Immature natural killer cell (primary cell): ENCODE measurements around the gene HNRNPL. TPM values are rescaled to one million over a fixed set of nuclear protein-coding genes. Genes with fewer than 3 reads are reported as not detected.
"Not testable (repeated sequence)": the region's sequence is repeated elsewhere in the genome, so short reads cannot be mapped to it uniquely, and the experiment has no call there.

Experiments used
- DNase-seq, 3 donors: peaks; one replicate each; pipeline ENCODE4 v3.0.0; 2022; ENCODE audit warnings: mixed read lengths in 1 of 3
- H3K27ac Mint-ChIP-seq, 6 donors: one replicate each; pipeline ENCODE4 v1.8.0; 2020; ENCODE audit warnings: mixed read lengths in 6 of 6, mild to moderate bottlenecking in 5 of 6, inconsistent platforms in 4 of 6, moderate library complexity in 3 of 6
- H3K27me3 Mint-ChIP-seq, 3 donors: one replicate each; pipeline ENCODE4 v1.8.0; 2020 to 2021; ENCODE audit warnings: low read depth in 3 of 3, mild to moderate bottlenecking in 3 of 3, mixed read lengths in 3 of 3, moderate library complexity in 3 of 3, inconsistent platforms in 1 of 3
- H3K36me3 Mint-ChIP-seq, 3 donors: one replicate each; pipeline ENCODE4 v1.8.0; 2020; ENCODE audit warnings: mixed read lengths in 3 of 3, inconsistent platforms in 2 of 3, mild to moderate bottlenecking in 2 of 3
- H3K4me1 Mint-ChIP-seq, 2 donors: one replicate each; pipeline ENCODE4 v1.8.0; 2020; ENCODE audit warnings: inconsistent platforms in 2 of 2, mild to moderate bottlenecking in 2 of 2, mixed read lengths in 2 of 2, moderate library complexity in 1 of 2
- H3K4me3 Mint-ChIP-seq, 5 donors: one replicate each; pipeline ENCODE4 v1.8.0; 2020; ENCODE audit warnings: mild to moderate bottlenecking in 5 of 5, mixed read lengths in 5 of 5, inconsistent platforms in 3 of 5, moderate library complexity in 3 of 5
- H3K9me3 Mint-ChIP-seq, 6 donors: one replicate each; pipeline ENCODE4 v1.8.0; 2020; ENCODE audit warnings: mild to moderate bottlenecking in 6 of 6, mixed read lengths in 6 of 6, inconsistent platforms in 4 of 6, moderate library complexity in 3 of 6
- polyA plus RNA-seq, 3 donors: library from polyadenylated mRNA; unstranded; fragments of 300-500 nt; fragmentation: Illumina TruSeq; gene quantifications; one replicate each; pipeline ENCODE4 v1.2.3, GENCODE V29; 2021

HNRNPL gene
- polyA plus RNA-seq, 3 donors from 2014 or later: 16.8 to 89.6 (median 69.0) TPM

DNA sequence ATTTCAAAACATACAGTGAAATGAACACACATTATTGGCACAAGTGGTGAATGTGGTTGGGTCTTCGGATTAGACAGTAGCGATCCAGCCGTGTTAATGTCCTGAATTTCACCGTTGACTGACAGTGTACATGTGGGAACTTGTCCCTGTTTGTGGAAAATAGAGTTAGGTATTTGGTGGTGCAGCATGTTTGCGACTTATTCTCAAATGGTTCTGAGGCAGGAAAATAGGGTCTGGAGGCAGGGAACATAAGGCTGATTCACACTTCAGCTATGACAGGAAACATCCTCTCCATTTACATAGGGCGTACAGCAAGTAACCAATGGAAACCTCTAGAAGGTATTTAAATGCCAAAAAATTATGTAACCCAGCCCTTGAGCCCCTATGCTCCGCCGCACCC, 56.6 kb downstream of the HNRNPL start:
- H3K27me3 Mint-ChIP-seq: peaks cover 0 to under 1% (median 0%) of the 10 kb centered on the region in 3 donors
- H3K4me1 Mint-ChIP-seq: peaks cover 6 to 16% of the 10 kb centered on the region in 2 donors
- no peaks in the 10 kb centered on the region for H3K36me3 Mint-ChIP-seq
- no peaks in the 10 kb centered on the region for H3K9me3 Mint-ChIP-seq
- no peak for DNase-seq
- H3K4me3 Mint-ChIP-seq: peak overlapping the region; percentile 47 to 82 (median 65)
- peak overlapping the region in 3 of 6 donors; percentile 12 to 83 (median 69) for H3K27ac Mint-ChIP-seq

DNA sequence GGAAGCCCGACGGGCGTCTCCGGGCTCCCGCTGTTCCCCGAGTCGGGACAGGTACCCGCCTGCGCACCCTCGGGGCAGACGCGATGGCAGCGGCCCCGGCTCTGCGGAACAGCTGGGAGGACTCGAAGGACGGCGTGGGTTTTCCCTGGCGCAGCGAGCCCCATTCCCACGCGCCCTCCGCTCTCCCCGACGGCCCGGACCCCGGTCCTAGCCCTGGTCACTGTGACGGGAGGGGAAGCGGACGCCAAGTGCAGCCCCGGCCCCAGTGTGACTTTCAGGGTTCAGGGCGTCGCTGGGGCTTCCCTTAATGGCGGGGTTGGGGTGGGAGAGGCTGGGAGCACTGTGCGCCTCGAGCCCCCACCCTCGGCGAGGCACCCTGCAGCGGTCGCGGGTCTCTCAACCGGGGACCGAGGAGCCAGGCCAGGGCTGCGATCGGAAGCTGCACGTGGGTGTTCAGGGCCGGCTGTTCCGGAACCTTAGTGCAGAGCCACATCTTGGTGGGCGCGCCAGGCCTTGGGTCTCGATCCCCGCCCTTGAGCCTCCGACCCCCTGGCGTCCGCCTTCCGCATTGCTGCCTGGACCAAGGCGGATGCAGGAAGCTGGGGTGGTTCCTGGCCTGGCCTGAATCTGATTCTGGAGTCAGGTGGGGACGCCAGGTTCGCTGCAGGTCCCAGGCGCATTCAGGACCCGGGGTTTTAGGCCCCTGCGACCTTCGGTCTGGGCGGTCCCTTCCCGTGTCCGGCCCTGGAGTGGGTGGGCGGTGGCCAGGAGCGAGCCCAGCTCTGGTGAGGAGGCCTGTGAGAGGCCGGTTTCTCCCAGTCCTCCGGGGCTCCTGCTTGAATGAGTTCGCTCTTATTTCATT, 57.3 kb downstream of the HNRNPL start:
- H3K27me3 Mint-ChIP-seq: peaks cover 0 to 2% (median 0%) of the 10 kb centered on the region in 3 donors
- H3K36me3 Mint-ChIP-seq: no peaks in the 10 kb centered on the region
- peak overlapping the region; percentile 48 to 82 (median 65) for H3K4me3 Mint-ChIP-seq
- peaks cover 6 to 16% of the 10 kb centered on the region in 2 donors for H3K4me1 Mint-ChIP-seq
- peak; percentile 44 to 59 (median 57) for DNase-seq
- H3K27ac Mint-ChIP-seq: peak overlapping the region in 3 of 6 donors; percentile 12 to 83 (median 55)
- no peaks in the 10 kb centered on the region for H3K9me3 Mint-ChIP-seq

DNA sequence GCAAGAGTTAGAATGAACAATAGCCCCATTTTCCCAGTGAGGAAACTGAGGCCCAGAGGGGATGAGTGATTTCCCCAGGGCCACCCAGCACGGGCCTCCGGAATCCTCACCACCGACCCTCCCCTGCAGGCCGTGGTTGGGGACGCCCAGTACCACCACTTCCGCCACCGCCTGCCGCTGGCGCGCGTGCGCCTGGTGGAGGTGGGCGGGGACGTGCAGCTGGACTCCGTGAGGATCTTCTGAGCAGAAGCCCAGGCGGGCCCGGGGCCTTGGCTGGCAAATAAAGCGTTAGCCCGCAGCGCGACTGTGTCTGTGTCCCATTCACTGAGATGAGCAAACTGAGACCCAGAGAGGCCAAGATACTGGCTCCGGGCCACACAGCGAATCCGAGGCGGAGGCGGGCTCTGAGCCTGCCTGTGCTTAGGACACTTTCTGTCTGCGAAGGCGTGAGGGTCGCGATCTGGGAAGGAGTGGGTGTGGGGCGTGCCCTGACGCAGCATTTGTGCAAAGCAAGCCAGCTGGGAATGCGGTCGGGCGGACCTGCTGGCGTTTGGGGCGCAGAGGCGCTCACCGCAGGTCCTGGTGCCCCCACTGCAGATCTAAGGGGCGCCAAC, 58.2 kb downstream of the HNRNPL start:
- not testable (repeated sequence) for H3K27ac Mint-ChIP-seq, H3K9me3 Mint-ChIP-seq, H3K27me3 Mint-ChIP-seq, H3K36me3 Mint-ChIP-seq, DNase-seq
- Mint-ChIP-seq H3K4me1 (peaks cover 6 to 16% of the 10 kb centered on the region in 2 donors), H3K4me3 (peak overlapping the region in 1 of 5 donors; percentile 47)

DNA sequence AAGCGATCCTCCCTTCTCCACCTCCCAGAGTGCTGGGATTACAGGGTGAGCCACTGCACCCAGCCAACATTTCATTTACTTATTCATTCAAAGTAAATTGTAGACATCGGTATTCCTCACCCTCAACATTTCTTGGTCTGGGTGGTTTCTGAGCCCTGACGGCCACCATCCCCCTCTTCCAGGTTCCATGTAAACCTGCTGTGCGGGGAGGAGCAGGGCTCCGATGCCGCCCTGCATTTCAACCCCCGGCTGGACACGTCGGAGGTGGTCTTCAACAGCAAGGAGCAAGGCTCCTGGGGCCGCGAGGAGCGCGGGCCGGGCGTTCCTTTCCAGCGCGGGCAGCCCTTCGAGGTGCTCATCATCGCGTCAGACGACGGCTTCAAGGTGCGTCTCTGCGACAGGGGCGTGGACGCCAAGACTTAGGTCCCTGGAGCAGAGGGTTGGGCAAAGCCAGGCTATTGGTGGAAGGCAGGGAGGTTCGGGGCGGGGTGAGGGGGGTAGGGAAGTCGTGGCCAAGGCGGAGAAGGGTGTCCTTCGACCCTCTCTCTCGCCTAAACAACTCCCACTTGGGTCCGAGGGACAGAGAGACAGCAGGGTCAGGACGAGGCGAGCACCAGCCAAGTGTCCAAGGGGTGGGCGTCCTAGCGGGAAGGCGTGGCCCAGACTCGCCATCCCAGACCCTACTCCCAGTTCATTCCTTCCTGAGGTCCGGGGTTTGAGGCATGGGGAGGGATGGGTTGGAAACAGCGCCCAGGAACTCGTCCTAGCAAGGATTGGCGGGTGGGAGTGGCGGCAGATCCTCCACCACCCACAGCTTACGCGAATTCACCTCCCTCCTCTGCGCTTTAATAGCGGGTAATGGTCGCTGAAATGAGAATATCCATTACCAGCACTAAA, 59.0 kb downstream of the HNRNPL start:
- H3K27me3 Mint-ChIP-seq, H3K36me3 Mint-ChIP-seq, H3K27ac Mint-ChIP-seq, H3K9me3 Mint-ChIP-seq: not testable (repeated sequence)
- H3K4me3 Mint-ChIP-seq: peak overlapping the region in 1 of 5 donors; percentile 47
- peaks cover 6 to 16% of the 10 kb centered on the region in 2 donors for H3K4me1 Mint-ChIP-seq
- peak in 2 of 3 donors; percentile 18 to 23 for DNase-seq

DNA sequence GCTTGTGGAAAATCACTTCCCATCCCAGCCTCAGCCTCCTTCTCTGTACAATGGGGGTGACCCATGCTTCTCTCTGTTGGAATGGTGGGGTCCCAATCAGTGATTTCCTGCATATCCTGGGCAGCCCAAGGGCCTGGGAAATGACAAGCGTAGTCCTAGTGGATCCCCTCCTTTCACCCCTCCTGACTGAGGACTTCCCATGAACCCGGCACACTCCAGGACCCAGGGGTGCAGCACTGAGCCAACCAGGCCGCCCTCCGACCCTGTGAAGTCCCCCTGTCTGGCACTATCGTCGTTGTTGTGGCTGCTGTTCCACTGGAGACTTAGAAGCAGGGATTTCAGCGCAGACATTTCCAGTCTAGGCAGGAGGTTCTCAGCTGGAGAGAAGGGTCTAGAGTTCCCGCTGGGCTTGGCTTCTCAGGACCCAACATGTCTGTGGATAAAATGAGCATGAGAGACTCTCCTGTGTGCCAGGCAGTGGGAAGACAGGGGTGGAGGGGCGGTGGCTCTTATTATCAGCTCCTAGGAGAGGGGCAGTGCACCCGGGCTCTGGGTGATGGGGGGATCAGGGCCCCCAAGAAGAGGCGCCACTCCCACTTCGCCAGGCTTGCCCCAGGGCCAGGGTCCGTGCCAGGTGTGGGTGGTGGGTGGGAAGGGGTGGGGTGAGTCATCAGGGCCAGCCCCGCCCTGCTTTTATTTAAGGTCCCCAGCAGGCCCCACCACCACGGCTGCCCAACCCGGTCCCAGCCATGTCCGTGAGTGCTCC, 61.1 kb downstream of the HNRNPL start, which contains the start of gene LGALS7B:
Gene LGALS7B (plus strand): TSS at position 723 of the 766 bp plus-strand sequence. CDS start 27 bp downstream, at position 750.
- no peak for DNase-seq
- H3K4me3 Mint-ChIP-seq: no peak within 1 kb of the TSS
- H3K27me3 Mint-ChIP-seq: peaks cover 0 to 2% (median 0%) of the 10 kb centered on the region in 3 donors
- peaks cover 6 to 11% of the 10 kb centered on the region in 2 donors for H3K4me1 Mint-ChIP-seq
- H3K27ac Mint-ChIP-seq: peak within 1 kb of the TSS in 2 of 6 donors; percentile 28 to 71
- H3K36me3 Mint-ChIP-seq: no peaks in the 10 kb centered on the region
- no peaks in the 10 kb centered on the region for H3K9me3 Mint-ChIP-seq

DNA sequence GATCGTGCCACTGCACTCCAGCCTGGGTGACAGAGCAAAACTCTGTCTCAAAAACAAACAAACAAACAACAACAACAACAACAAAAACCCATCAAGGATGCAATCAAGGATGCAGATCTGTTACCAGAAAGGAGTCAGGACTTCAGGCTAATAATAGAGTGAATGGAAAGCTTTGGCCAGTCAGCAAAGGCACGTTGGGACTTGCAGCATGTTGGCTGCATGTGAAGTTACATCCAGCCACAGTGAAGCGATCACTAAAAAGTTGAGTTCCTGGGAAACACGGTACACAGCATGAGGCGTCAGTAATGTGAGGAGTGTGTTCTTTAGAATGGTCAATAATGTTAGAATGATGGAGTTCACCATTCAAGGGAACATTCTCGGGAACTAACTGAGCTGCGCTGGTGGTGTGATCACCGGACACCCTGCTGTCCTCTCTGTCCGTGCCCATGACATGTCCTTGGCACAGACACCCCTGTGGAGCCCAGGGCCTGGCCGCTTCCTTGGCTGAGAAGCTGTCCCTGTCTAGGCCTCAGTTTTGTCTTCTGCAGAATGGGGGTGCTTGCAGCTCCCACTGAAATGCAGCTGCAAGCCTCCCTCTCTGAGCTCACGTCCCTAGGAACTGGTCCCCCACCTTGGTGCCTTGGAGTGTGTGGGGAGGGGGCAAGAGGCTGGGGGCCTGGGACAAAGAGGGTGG, 63.1 kb downstream of the HNRNPL start:
- DNase-seq: no peak
- Mint-ChIP-seq H3K27ac (peak overlapping the region in 1 of 6 donors; percentile 80), H3K27me3 (peaks cover 0 to 2% (median 2%) of the 10 kb centered on the region in 3 donors), H3K4me3 (no peak overlapping the region), H3K9me3 (no peaks in the 10 kb centered on the region), H3K36me3 (no peaks in the 10 kb centered on the region), H3K4me1 (no peaks in the 10 kb centered on the region)

Other genes starting within 250 kb of the HNRNPL start
- 10 to 100 TPM; 52.1 to 98.1 (median 67.0) TPM for gene MAP4K1, start 232.0 kb downstream of the HNRNPL start, polyA plus RNA-seq
- 100 to 1,000 TPM; 338 to 456 (median 383) TPM for gene EIF3K, start 230.8 kb downstream of the HNRNPL start, polyA plus RNA-seq
- gene ACTN4, start 202.3 kb downstream of the HNRNPL start, polyA plus RNA-seq: 10 to 100 TPM in 2 of 3 donors, 1 to 10 TPM in 1; 8.5 to 68.3 (median 17.4) TPM
- 10 to 100 TPM; 25.7 to 72.8 (median 55.1) TPM for gene CAPN12, start 105.5 kb downstream of the HNRNPL start, polyA plus RNA-seq
- not detected for gene LGALS7, start 76.5 kb downstream of the HNRNPL start, polyA plus RNA-seq
- not detected for gene LGALS7B, start 60.8 kb downstream of the HNRNPL start, polyA plus RNA-seq
- not detected for gene LGALS4, start 37.0 kb downstream of the HNRNPL start, polyA plus RNA-seq
- gene ECH1, start 18.2 kb downstream of the HNRNPL start, polyA plus RNA-seq: 100 to 1,000 TPM; 243 to 337 (median 327) TPM
- 10 to 100 TPM; 20.3 to 64.9 (median 47.3) TPM for gene RINL, start 28.3 kb upstream of the HNRNPL start, polyA plus RNA-seq
- 100 to 1,000 TPM in 2 of 3 donors, 10 to 100 TPM in 1; 96.8 to 114 (median 112) TPM for gene SIRT2, start 49.6 kb upstream of the HNRNPL start, polyA plus RNA-seq
- 10 to 100 TPM; 10.0 to 31.1 (median 24.0) TPM for gene NFKBIB, start 50.0 kb upstream of the HNRNPL start, polyA plus RNA-seq
- gene CCER2, start 62.2 kb upstream of the HNRNPL start, polyA plus RNA-seq: not detected
- gene SARS2, start 80.8 kb upstream of the HNRNPL start, polyA plus RNA-seq: 10 to 100 TPM; 12.7 to 21.7 (median 19.6) TPM
- 100 to 1,000 TPM; 120 to 175 (median 127) TPM for gene MRPS12, start 81.0 kb upstream of the HNRNPL start, polyA plus RNA-seq
- gene FBXO17, start 125.8 kb upstream of the HNRNPL start, polyA plus RNA-seq: not detected
- under 1 TPM in 1 of 3 donors, not detected in 2; 0.48 TPM for gene FBXO27, start 182.6 kb upstream of the HNRNPL start, polyA plus RNA-seq
- gene ACP7, start 234.4 kb upstream of the HNRNPL start, polyA plus RNA-seq: not detected